Amniotic epithelial cell (primary cell): Measurements from ENCODE around the gene OR2A1.
"Not testable (repeated sequence)": the region's sequence is repeated elsewhere in the genome, so short reads cannot be mapped to it uniquely, and the experiment has no call there.

ENCODE experiments used
- DNase-seq: peaks from one replicate; pipeline ENCODE4 v3.0.0-alpha.2; 2010; ENCODE audit warnings: low read depth

OR2A1 gene, protein sequence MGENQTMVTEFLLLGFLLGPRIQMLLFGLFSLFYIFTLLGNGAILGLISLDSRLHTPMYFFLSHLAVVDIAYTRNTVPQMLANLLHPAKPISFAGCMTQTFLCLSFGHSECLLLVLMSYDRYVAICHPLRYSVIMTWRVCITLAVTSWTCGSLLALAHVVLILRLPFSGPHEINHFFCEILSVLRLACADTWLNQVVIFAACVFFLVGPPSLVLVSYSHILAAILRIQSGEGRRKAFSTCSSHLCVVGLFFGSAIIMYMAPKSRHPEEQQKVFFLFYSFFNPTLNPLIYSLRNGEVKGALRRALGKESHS

DNA sequence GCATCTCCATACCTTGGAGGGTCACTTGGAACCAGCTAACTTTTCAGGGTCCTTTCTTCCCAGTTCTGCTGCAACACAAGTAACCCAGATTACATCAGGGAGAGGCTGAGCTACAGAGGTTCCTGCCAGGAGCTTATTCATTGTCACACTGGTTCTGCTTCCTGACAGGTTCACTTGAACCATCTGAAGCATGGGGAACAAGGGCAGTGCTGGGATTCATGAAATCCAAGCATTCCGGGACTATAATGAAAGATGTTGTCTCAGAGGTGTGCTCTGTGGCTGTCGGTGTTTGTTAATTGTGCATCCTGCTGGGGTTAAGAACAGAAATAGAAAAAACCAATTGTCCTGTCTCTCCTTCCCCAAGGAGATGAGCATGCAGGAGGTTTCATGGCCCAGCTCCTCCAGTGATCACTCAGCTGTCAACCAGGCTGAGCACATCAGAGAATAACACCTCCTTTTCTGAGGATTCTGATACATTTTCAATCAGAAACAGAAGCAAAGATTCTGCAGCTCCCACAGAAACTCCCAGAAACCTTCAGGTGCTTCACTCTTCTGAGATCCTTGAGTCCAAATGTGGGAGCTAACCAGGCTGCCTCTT lies at the start of gene OR2A1:
OR2A1 (plus strand) TSS at position 548 of the 598 bp plus-strand sequence. CDS start 5,706 bp downstream, outside the sequence.
- DNase-seq: not testable (repeated sequence)

DNA sequence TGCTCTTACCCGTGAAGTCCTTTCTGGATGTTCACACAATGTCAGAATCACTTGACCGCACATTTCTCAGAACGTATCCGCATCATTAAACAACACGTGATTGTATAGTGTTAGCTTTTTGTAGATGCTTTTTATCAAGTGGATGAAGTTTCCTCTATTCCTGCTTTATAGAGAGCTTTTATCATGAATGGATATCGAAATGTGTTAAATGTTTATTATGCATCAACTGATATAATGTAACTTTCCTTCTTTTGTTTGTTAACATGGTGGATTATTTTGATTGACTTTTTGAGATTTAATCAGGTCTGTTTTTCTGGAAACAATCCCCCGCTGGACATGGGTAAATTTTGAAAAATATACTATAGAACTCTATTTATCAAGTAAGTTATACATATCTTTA lies 47.5 kb upstream of the OR2A1 start, which contains the start of gene OR2A7:
OR2A7 (minus strand) TSS at position 101 of the 400 bp plus-strand sequence. CDS start 5,164 bp downstream, outside the sequence.
- not testable (repeated sequence) for DNase-seq

DNA sequence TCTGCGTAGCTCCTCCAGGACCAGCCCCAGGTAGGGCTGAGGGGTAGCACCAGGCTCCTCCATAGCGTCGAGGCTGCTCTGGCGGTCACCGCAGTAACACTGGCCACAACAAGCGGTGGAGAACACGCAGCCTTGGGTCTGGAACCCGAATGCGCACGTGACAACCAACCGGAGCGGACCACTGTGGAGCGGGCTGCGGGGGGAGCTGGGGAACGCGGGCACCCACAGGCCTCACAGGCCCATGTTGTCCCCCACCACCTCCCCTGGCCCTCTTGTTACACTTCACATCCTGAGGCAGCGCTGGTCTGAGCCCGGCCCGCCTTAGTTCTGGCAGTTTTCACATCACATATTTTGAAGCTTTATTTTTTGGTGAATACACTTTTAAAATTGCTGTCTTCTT lies 43.0 kb upstream of the OR2A1 start, which contains the start of gene CTAGE8:
CTAGE8 (minus strand) TSS at position 101 of the 400 bp plus-strand sequence; CDS start at position 63, 38 bp downstream.
- not testable (repeated sequence) for DNase-seq

DNA sequence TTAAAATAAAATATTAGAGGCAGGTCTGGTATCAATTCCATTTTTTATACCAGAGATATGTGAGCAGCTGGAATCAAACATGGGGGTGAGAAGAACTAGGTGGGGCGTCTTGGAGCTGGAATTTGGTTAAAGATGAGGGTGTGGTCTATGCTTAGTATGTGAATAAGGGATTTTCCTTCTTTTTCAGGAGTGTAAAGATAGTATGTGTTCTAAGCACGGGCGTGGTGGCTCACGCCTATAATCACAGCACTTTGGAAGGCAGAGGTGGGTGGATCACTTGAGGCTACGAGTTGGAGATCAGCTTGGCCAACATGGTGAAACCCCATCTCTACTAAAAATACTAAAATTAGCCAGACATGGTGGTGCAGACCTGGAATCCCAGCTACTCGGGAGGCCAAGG lies 36.9 kb upstream of the OR2A1 start:
- not testable (repeated sequence) for DNase-seq

DNA sequence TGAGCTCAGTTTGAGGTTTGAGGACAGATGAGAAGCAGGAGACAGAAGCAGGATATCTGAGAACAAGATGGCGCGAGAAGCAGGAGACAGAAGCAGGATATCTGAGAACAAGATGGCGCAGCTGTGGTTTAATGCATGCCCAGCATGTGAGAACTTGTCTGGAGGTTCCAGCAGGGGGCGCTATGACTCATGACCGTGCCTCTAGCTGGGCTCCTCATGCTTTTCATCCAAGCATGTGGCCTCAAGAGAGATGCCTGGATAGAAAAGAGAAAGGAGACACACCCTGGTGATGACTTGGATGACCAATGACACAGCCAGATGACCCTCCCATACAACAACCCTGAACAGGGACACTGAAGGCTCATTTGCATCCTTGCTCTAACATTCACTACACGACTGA lies 32.2 kb upstream of the OR2A1 start:
- DNase-seq: not testable (repeated sequence)

DNA sequence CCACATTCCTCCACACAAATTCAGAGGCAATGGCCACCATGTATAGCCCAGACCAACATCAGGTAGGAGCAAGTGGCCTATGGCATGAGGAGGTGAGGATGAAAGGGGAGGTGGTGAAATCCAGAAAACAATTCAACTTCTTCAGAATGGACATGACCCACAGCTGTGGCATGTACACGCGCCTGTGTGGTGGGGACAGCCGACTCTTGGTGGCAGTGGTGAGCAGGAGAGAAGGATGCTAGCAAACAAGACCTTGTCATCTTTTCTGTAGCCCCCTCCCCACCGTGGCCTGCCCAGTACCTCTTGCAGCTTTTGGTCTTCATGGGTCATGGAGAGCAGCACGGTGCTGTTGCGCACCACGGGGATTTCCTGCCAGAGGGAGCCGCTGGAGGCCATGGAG lies 30.2 kb upstream of the OR2A1 start:
- not testable (repeated sequence) for DNase-seq

DNA sequence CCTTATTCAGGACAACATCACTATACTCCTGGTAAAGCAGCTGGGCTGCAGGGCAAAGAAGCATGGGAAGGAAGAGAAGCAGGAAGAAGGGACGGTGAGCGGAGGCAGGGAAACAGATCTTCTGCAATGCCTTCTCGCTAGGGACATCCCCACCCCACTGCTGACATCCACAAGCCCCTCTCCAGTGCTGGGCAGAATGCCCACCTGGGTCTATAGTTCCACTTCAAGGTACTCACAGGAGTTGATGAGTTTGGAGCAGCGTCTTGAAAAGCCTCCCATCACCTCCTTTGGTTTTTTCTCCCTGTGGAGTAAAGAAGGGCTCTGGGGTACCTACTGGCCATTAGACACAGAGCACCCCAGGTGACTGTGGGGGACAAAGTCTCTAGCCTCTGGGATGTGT lies 29.7 kb upstream of the OR2A1 start:
- DNase-seq: not testable (repeated sequence)

DNA sequence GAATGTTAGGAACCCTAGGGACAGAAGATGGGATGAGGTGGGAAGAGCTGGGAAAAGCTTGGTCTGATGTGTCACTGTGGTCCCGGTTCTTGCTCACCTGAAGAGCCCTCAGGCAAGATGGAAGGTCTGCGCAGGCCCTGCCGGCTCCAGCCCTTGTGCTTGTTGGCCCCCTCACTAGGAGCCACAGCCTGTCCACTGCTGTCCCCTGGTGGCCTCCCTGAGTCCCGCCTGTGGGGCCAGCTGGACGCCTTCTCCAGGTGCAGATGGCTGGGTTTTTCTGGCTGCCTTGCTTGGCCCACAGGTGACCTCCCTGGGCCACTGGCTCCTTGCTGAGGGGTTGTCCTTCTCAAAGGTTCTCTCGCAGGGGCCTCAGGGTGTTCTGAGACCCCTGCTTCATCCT lies 28.5 kb upstream of the OR2A1 start:
- DNase-seq: not testable (repeated sequence)

DNA sequence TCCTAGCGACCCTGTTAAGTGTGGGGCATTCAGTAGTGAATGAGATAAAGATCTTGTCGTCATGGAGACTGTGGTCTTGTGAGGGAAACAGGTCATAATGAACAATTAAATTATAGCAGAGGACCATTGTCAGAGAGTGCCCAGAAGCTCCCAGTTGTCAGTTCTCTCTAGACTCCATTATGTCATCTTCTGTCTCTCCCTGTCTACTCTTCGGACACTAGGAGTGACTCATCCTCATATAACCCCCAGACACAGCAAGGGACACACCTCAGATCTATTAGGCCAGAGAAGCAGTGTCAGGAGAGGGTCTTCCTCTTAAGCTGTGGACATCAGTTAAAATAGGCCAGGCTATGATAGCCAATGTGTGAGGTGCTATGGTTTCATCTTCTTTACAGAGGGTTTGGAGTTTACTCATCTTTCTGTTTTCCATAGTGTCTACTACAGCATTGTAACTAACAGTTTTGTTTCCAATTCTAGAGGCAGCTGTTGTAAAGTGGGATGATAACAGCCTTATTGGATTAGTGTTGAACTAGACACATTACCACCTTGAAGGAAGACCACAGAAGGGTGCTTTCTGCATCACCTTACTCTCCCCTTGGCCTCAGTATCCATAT lies 24.9 kb upstream of the OR2A1 start:
- not testable (repeated sequence) for DNase-seq

DNA sequence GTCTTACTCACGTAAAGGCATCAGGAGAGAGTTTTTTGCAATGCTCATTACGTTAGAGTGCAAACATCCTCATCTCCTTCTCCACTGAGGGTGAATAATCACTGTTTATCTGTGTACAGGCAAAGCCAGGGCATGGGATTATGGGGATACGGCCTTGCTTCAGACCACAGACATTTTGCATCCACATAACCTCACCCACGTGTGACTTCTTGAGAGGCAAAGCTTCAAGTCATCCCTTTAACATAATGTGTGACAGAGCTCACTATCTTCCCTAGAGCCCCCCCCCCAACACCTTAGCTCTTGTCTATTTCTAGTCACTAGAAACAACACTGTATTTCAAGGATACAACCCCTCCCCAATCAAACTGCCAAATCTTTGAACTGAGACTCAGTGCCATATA lies 20.6 kb upstream of the OR2A1 start:
- peak; percentile 89 for DNase-seq

DNA sequence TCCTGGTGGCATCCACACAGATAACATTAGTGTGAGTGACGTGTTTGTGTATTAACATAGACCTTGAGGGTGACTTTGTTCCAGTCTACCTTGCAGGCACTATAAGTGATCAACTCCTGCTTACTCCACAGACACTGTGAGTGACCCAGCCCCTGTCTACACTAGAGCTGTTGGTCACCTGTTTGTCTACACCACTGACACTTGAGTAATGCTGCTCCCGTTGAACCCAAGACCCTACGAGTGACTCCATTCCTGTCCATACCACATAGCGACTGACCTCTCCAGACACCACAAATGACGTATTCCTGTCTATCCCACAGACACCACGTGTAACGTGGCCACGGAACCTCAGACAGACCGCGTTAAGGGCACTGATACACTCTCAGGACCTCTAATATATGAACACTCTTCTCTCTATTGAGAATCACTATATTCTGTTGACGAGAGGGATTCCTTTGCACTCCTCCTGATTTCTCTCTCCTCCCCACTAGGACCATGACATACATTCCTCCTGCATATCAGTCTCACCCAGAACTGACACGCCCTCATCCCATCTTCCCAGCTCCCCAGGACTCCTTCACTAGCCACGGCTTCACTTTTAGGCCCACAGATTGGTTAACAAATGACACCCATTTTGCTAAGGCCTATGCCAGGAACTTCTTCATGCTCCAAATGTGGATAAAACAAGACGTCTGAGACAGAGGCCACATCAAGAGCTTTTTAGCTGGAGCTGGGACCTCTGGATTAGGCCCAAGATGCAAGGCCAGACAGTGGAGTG lies 19.6 kb upstream of the OR2A1 start:
- DNase-seq: not testable (repeated sequence)

DNA sequence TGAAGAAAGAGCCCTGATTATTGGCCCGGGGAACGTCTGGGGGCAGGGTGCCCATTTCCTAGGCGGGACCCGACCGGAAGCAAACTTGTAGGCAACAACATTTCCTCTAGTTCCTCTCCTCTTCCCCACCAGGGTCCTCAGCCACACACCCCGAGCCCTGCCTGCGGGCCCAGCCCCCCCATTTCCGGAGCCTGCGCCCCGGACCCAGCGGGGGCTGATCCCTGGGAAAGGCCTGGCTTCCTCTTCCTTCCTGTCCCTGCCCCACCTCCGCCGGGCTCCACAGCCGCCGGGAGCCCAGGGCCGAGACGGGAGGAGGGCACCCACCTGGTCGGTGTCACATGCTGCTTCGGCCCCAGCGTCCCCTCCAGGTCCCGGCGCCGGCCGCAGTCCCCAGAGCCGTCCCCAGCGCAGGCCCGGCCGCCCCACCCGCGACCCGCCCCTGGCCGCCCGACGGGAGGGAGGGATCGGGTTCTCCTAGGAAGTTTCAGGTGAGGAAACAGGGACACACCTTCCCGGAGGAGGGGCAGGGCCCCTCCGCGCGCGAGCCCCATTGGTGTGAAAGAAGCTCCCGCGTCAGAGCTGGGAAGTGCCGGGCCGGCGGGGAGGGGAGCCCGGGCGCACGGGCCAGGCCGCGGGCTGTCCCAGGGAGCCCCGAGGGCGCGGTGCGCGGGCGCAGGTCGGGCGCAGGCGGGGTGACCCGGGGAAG lies 18.3 kb upstream of the OR2A1 start:
- not testable (repeated sequence) for DNase-seq

DNA sequence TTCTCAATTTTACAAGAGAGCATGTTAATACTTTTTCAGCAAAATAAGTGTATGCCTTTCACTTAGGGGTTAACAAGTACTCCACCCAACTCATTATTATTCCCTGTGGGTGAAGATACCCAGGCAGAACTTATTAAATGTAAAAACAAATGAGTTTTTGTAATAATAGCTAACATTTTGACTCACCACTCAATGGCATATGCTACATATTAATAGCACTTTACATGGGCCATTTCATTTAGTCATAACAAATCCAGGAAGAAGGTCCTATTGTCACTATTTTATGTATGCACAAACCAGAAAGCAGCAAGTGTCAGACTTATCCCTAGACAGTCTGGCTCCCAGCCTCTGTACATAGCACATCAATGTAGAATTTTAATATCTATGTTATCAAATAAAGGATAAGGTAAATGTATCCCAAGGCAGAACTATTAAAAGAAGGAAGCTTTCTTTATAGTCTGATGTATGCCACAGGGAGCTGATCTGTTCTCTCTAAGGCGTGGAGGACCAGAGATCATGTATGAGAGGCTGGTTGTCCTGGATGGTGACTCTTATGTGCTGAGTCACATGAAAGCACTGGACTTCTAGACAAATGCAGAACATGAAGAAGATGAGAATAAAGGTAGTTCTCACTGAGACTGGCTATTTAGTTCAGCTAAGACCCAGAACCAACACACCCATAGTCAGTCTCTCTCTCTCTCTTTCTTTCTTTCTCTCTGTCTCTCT lies 9.5 kb upstream of the OR2A1 start:
- DNase-seq: not testable (repeated sequence)

DNA sequence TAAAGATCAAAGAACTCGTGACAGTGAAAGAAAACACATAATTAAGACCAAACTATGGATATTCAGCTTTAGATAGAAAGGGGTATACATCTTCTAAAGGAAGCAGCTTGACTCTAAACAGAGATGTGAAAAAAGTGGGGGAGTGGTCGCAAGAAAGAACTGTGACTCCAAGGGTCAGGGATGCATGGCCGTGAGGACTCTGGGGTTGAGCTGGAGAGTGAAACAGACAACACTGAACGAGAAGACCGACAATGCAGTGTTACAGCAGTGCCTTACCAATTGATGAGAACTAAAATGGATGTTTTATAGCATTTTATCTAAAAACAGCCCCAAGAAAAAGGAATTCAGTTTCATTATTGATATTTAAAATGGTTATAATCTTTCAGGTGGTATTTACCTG lies 8.6 kb upstream of the OR2A1 start:
- DNase-seq: not testable (repeated sequence)

DNA sequence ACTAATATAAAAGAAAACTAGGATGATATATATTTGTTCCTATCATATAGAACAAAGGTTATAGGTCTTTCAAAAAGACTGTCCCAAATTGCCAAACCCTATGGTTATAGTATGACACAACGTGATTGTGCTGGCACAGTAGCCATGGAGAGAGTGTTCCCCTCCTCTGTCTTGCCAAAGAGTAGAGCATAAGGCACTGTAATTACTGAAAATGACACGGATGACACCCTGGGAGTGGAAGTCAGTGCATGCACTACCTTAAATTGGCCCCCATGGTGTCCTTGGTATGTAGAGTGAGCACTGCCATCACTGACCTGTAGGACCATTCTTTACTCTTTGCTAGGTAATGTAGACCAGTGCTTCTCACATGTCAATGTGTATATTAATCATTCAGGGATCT lies 7.1 kb upstream of the OR2A1 start:
- DNase-seq: not testable (repeated sequence)

DNA sequence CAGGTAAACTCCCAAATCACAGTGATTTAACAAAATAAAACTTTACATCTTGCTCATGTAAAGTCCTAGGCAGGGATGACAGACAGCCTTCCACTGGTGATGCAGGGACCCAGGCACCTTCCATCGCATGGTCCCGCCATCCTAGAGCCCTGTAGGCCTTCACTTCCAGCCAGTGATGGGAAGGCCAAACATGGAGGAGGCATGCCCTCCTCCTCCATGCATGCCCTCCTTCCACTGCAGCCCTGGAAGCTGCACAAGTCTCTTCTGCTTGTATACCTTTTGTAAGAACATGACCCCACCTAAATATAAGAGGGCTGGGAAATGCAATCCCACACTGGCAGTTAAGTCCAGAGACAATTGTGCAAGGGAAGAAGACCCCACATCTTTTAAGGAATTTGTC lies 2.5 kb upstream of the OR2A1 start:
- DNase-seq: not testable (repeated sequence)

DNA sequence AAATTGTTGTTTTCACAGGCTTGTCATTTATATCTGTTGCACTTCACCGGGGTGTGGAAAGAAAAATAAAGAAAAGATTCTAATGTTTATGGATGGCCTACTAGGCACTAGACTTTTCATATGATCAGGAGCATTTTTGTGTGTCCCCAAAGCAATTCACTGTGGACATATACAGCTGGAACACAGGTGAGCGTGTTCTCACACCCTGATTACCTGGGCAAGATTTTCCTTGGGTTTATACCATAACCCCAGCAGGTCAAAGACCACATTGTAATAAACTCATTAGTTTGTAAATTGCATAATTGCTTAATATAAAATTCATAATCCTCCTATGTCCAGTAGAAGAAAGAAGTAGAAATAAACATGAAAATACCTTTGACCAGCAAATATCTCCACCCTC lies 1.0 kb upstream of the OR2A1 start:
- DNase-seq: not testable (repeated sequence)

DNA sequence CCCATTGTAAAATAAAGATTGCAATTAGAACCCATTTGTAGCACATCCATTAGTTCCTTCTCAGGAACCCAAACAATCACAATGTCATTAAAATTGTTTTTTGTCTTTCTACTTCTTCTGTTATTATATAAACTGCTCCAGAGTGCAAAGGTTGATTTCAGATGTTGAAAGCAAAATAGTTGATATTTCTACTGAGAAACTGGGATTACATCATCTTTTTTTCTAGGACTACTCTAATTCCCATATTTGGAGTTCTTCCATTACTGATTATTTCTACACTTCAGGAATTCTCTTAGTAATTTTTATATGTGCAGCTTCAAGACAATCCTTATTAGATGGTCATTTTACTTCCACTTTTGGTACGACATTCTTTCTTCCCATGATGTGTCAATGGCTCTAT lies 5.3 kb downstream of the OR2A1 start:
- not testable (repeated sequence) for DNase-seq

DNA sequence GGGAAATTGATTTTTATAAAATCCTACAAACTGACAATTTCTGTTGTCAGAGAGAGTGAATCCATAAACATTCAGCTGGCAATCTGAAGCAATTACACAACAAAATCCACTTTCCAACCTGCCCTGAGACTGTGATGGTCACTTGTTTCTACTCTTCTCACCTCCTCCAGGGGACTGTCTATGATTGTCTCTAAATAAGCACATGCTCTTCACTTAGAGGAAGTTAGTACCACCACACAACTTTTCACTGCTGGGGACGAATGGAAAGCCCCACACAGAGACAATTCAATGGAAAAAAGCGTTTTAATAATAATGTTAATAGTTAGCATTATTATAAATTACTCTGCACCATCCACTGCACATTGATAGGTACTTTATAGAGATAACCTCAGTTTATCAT lies 7.3 kb downstream of the OR2A1 start:
- DNase-seq: not testable (repeated sequence)

DNA sequence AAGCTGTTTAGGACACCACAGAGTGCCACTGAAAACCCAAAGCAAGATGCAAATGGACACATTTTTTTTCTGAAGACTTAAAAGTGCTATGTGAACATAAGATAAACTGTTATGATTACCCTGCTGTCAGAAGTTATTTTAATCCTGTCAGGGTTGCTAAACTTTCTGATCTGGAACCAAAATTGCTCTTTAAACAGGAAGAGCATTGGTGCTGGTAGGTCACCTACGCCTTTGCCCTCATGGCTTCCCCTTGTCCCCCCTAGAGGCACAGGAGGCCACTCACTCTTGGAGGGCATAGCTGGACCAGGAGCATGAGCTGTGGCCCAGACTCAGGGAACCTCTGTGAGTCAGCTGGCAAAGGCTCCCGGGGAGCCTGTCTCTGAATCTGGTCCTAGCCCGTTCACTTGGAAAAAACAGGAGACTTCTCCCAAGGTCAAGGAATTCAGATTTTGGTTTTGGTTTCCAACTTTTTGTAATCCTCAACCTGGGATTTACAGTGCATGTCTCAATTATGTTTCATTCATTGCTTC lies 9.5 kb downstream of the OR2A1 start:
- not testable (repeated sequence) for DNase-seq
